ENCODE measurements around the gene CRKL.

CRKL gene

DNA sequence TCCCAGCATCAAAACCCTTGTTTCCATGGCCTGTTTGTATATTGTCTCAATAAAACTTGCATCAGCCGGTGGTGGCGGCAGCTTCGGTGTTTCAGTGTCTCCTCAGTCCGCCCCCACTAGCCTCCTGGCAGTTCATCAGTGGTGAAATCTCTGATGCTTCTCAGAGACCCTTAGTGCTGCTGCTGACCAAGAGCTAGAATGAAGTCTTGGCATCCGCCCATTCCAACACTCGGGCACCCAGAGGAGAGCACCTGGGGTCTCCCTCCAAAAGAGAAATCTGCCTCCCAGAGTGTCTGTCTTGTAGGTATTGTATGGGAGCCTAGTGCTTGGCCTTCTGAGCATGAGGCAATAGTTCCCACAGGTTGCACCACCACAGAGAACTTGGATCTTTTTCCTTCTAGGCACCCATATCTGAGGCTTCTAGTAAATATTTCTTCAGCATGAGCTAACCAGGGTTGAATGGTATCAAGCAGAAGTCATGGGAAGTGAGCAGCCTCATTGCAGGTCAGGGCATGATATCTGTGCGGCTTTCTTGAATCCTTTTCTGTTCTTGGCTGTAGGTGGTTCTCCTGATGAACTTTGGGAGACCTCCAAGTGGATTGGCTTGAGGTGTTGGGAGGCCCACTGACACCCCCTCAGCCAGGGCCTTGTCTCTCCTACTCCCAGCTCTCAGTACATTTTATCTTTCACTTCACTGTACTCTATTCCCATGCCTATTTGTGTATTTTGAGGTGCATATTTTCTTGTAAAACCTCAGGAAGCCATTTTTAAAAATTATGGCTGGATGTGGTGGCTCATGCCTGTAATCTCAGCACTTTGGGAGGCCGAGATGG is 36.7 kb downstream of the CRKL start:
- TF ChIP-seq, protein P1, sequence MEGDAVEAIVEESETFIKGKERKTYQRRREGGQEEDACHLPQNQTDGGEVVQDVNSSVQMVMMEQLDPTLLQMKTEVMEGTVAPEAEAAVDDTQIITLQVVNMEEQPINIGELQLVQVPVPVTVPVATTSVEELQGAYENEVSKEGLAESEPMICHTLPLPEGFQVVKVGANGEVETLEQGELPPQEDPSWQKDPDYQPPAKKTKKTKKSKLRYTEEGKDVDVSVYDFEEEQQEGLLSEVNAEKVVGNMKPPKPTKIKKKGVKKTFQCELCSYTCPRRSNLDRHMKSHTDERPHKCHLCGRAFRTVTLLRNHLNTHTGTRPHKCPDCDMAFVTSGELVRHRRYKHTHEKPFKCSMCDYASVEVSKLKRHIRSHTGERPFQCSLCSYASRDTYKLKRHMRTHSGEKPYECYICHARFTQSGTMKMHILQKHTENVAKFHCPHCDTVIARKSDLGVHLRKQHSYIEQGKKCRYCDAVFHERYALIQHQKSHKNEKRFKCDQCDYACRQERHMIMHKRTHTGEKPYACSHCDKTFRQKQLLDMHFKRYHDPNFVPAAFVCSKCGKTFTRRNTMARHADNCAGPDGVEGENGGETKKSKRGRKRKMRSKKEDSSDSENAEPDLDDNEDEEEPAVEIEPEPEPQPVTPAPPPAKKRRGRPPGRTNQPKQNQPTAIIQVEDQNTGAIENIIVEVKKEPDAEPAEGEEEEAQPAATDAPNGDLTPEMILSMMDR (IDR thresholded peaks at IDR 0.05; ENCODE audit: low read depth, low read length, missing control alignments), result no peak
- DNase-seq (ENCODE audit: extremely low read depth, low read depth), result no peak
- no peak overlapping the region for H3K4me3 ChIP-seq (replicated peaks; ENCODE audit: low read depth, low read length)

DNA sequence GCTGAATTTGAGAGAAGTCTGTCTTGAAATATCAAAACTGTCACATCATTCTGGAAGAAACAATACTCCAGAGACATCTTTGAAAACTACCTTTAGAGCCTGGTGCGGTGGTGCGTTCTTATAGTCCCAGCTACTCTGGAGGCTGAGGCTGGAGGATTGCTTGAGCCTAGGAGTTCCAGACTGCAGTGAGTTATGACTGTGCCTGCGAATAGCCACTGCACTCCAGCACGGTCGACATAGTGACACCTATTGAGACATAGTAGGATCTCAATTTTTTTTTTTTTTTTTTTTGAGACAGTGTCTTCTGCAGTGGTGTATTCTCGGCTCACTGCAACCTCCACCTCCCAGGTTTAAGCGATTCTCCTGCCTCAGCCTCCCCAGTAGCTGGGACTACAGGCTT is 38.3 kb downstream of the CRKL start:
- DNase-seq (ENCODE audit: extremely low read depth, low read depth), result no peak
- TF ChIP-seq, protein P1 (IDR thresholded peaks at IDR 0.05; ENCODE audit: low read depth, low read length, missing control alignments), result no peak
- no peak overlapping the region for H3K4me3 ChIP-seq (replicated peaks; ENCODE audit: low read depth, low read length)

DNA sequence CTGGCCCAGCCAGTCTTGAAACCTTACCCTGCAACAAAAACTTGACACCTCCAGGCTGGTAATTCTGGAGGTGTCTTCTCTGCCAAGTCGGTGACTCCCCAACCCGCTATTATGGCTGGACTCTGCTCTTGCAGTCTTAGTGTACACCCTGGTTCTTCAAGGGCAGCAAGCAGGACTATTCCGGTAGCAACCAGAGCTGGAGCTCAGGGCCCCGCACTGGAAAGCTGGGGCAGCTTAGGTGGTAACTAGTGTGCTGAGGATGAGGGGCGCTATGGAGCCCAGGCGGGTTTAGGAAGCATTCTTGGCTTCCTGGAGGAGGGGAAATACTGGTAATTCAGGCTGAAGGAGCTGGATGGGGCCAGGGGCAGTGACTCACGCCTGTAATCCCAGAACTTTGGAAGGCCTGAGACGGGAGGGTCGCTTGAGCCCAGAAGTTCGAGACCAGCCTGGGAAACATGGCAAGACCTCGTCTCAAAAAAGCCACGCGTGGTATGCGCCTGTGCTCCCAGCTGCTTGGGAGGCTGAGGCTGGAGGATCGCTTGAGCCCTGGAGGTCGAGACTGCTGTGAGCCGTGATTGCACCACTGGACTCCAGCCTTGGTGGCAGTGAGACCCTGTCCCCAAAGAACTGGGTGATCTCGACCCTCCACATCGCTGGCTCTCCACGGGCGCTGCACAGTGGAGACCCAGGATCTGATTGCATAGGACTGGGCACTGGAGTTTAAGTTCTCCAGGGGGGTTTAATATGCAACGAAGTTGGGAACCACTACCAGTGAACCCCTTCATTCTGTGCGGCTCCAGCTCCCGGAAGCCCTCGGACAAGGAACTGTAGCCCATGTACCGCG is 39.3 kb downstream of the CRKL start:
- TF ChIP-seq, protein P1 (IDR thresholded peaks at IDR 0.05; ENCODE audit: low read depth, low read length, missing control alignments), result no peak
- H3K4me3 ChIP-seq (replicated peaks; ENCODE audit: low read depth, low read length), result peak overlapping the region; percentile 52
- no peak for DNase-seq (ENCODE audit: extremely low read depth, low read depth)

DNA sequence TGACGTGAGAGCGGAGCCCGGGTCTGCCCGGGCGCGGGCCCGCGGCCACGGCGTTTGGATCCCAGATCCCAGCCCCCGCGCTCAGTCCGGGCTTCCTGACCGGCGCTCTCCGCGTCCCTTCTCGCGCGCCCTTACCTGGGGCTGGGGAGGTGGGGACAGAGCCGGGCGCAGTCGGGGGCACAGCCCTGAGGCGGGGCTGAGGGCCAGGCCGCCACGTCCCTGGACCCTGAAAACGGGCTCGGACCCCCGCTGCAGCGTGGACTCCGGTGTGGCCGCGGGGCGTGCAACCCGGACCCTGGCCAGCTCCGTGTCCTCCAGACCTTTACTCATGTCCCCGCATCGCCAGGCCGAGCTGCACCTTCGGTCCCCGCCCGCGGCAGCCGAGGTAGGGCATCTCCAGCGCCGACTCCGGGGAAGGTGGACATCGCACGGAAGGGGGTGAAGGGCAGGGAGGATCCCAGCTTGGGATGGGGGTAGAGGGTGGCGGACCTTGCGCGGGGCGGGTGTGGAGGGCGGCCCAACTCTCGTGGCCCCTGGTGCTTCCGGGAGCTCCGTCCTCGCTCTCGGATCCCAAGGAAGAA is 40.0 kb downstream of the CRKL start:
- TF ChIP-seq, protein P1 (IDR thresholded peaks at IDR 0.05; ENCODE audit: low read depth, low read length, missing control alignments), result no peak
- peak overlapping the region; percentile 52 for H3K4me3 ChIP-seq (replicated peaks; ENCODE audit: low read depth, low read length)
- no peak for DNase-seq (ENCODE audit: extremely low read depth, low read depth)

DNA sequence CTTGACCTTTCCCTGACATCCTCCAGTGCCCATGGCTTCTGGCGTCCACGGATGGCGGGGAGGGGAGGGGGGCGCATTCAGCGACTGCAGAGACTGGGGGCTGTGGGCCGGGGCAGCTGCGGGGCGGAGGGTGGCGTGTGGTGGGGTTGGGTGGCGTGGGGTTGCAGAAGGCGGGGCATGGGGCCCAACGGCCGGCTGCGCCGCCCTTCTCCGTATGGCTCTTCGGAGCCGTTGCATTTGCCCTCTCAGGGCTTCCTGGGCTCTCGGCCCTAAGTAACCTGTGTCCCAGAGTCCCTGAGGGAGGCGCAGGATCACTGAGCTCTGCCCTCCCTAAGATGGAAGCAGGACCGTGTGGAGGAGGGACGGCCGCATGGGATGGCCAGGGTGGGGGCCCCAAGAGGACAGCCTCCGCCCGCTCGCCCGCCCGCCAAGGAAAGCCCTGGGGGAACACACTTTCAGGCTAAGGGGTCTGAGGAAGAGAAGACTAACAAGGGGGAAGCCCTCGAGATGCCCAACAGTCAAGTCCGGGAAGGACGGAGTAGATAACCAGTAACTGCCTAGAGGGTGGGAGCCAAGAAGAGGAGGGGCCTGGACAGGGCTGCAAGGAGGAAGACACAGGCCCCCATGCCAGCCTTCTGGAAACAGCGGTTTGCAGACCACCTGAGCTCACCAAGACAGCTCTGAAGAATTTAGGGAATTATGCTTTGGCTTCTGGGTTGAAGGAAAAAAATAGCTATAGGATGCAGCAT is 40.6 kb downstream of the CRKL start:
- no peak for DNase-seq (ENCODE audit: extremely low read depth, low read depth)
- H3K4me3 ChIP-seq (replicated peaks; ENCODE audit: low read depth, low read length), result peak overlapping the region; percentile 52

More for the DNA sequence above, 40.6 kb downstream of the CRKL start:
- TF ChIP-seq, protein P1 (IDR thresholded peaks at IDR 0.05; ENCODE audit: low read depth, low read length, missing control alignments), result no peak
